HG03064 (cell line): ENCODE measurements around the gene PLEKHM2.

Source experiments
- ATAC-seq: cut with Tn5 transposase; IDR thresholded peaks from one replicate; pipeline ENCODE4 v1.9.1; 2021; ENCODE audit warnings: low read depth; ENCODE audit not compliant: unreplicated experiment

Gene PLEKHM2

GRCh38 chr1:15736038-15736891 lies 52.1 kb downstream of the PLEKHM2 start, which contains the start of gene SLC25A34:
Gene SLC25A34 (plus strand): TSS chr1:15736258. CDS start chr1:15736486, 228 bp downstream.
- ATAC-seq, result no peak

GRCh38 chr1:15736892-15737261 lies 52.8 kb downstream of the PLEKHM2 start:
- ATAC-seq, result no peak

- no peak for ATAC-seq
Measured at GRCh38 chr1:15737324-15738319, 53.5 kb downstream of the PLEKHM2 start.

GRCh38 chr1:15738416-15739113 lies 54.4 kb downstream of the PLEKHM2 start:
- ATAC-seq, result no peak

GRCh38 chr1:15739259-15739658 lies 55.1 kb downstream of the PLEKHM2 start:
- ATAC-seq, result no peak

GRCh38 chr1:15739745-15740144 lies 55.6 kb downstream of the PLEKHM2 start:
- no peak for ATAC-seq

GRCh38 chr1:15740924-15741850 lies 57.1 kb downstream of the PLEKHM2 start:
- no peak for ATAC-seq

GRCh38 chr1:15742339-15742801 lies 58.2 kb downstream of the PLEKHM2 start, which contains the start of gene TMEM82:
Gene TMEM82 (plus strand): TSS chr1:15742499. CDS start chr1:15742560, 61 bp downstream.
- no peak for ATAC-seq

- no peak for ATAC-seq
Measured at GRCh38 chr1:15744122-15744679, 60.1 kb downstream of the PLEKHM2 start.

GRCh38 chr1:15747378-15747777 lies 63.3 kb downstream of the PLEKHM2 start:
- no peak for ATAC-seq

- ATAC-seq, result no peak
Measured at GRCh38 chr1:15748264-15748663, 64.1 kb downstream of the PLEKHM2 start.

GRCh38 chr1:15748690-15749398 lies 64.7 kb downstream of the PLEKHM2 start:
- ATAC-seq, result no peak

GRCh38 chr1:15749399-15750291 lies 65.5 kb downstream of the PLEKHM2 start:
- no peak for ATAC-seq

- no peak for ATAC-seq
Measured at GRCh38 chr1:15750924-15751323, 66.8 kb downstream of the PLEKHM2 start.

- no peak for ATAC-seq
Measured at GRCh38 chr1:15751717-15752116, 67.6 kb downstream of the PLEKHM2 start.

GRCh38 chr1:15753776-15754175 lies 69.7 kb downstream of the PLEKHM2 start:
- no peak for ATAC-seq

GRCh38 chr1:15755021-15755645 lies 71.0 kb downstream of the PLEKHM2 start:
- ATAC-seq, result no peak
